ENCODE data around the gene EIF3I. TPM values are rescaled to one million over a fixed set of nuclear protein-coding genes. Genes with fewer than 3 reads are reported as not detected.

EIF3I gene
- polyA plus RNA-seq, 4 donors = 173 to 190 (median 177) TPM

- no peak for DNase-seq (ENCODE audit: low read depth in 4 of 4, low spot score in 3 of 4)
These were observed 24.4 kb upstream of the EIF3I start for GRCh38 chr1:32197837-32198236.

GRCh38 chr1:32198237-32199042 lies 23.8 kb upstream of the EIF3I start:
- DNase-seq (ENCODE audit: low read depth in 4 of 4, low spot score in 3 of 4) = no peak

GRCh38 chr1:32199043-32199716 lies 23.0 kb upstream of the EIF3I start:
- DNase-seq (ENCODE audit: low read depth in 4 of 4, low spot score in 3 of 4) = no peak

DNA sequence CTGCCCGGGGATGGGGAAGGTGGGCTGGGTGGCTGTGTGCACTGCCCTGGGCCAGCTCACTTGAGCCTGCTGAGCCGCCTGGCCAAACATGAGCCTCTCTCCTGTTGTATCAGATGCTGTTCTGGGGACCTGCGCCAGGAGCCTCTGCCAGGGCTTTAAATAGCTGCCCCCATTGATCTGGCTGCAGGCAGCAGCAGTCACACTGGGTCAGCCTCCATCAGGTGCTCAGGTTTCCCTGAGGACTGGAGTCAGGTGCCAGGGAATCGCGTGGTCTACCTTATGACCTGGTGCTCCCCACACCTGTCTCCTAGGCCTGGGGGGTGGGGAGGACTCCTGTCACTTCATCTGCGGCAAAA lies 22.5 kb upstream of the EIF3I start:
- no peak for DNase-seq (ENCODE audit: low read depth in 4 of 4, low spot score in 3 of 4)

GRCh38 chr1:32200226-32201010 lies 21.8 kb upstream of the EIF3I start, which contains the start of gene CCDC28B:
Gene CCDC28B, plus strand, starts transcription at chr1:32200595. Its CDS starts 1,341 bp downstream, at chr1:32201936.
- peak in 1 of 4 donors; percentile 59 for DNase-seq (ENCODE audit: low read depth in 4 of 4, low spot score in 3 of 4)

GRCh38 chr1:32201011-32201855 lies 21.0 kb upstream of the EIF3I start:
- DNase-seq (ENCODE audit: low read depth in 4 of 4, low spot score in 3 of 4) = no peak

DNA sequence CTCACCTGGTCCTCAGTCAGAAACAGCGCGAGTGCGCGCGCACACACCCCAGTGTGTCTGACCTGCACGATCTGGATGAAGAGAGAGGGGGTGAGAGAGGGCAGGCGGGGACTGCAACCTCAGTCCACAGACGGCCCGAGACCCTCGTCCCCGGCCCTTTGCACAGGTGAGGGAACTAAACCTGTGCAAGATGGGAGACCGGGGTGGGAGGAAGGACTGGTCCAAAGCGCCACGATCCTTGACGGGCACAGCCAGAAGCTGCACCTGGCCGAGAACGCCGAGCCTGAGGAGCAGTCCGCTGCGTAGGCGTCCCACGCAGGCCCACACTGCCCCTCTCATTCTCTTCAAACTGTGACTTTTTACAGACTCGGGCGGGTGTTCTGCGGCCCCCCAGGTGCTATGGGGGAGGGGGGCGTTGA lies 17.3 kb upstream of the EIF3I start:
- DNase-seq (ENCODE audit: low read depth in 4 of 4, low spot score in 3 of 4) = no peak

DNA sequence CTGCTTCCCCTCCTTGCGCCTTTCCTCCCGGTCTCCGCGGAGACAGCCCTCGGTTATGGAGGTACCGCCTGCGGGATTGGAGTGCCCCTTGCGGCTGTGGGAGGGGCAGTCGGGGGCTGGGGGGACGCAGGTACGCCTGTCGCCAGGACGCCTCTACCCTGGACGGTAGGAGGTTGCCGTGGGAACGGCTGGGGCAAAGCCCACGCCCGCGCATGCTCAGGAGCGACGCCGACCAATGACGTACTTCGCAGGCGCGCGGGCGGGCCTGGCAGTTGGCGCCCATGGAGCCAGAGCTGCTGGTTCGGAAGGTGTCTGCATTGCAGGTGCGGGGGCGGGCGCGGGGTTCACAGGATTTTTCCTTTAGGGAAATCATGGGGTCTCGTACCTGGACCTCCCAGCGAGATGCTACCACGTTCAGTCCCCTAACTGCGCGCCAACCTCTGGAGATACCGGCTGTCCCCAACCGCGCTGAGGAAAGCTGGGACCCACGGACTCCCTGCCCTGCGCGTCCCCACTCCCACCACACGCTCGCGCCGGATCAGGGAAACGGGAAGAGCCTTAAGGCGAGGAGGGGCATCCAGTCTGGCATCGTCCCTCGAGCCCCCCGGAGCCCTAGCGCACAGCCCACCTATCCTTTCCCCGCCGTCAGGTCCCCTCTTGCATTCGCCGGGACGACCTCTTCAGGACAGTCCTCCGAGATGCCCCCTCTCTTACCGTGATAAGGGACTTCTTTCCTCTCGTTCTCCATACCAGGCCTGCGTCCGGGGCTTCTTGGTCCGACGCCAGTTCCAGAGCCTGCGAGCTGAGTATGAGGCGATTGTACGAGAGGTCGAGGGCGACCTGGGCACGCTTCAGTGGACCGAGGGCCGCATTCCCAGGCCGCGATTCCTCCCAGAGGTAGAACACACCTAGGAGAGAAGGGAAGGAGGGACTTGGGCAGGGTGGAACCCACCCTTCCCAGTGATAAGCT lies 16.5 kb upstream of the EIF3I start, which contains the start of gene IQCC:
TSS of gene IQCC (plus strand) at position 271 of the 970 bp plus-strand sequence. CDS start at position 282, 11 bp downstream.
- DNase-seq (ENCODE audit: low read depth in 4 of 4, low spot score in 3 of 4) = peak; percentile 74 to 87 (median 82)

DNA sequence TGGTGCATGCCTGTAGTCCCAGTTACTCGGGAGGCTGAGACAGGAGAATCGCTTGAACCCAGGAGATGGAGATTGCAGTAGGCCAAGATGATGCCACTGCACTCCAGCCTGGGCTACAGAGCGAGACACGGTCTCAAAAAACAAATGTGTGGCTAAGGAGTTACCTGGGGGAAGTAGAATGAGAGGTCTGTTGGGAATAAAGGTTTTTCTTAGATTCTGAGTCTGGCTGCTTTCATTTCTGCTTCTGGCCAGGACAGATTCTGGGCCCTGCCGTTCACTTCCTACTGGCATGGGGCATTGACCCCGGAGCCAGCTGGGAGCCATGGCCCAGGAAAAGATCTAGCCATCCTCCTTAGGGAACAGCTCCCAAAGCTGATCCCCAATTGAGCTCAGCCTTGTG lies 13.7 kb upstream of the EIF3I start:
- no peak for DNase-seq (ENCODE audit: low read depth in 4 of 4, low spot score in 3 of 4)

DNA sequence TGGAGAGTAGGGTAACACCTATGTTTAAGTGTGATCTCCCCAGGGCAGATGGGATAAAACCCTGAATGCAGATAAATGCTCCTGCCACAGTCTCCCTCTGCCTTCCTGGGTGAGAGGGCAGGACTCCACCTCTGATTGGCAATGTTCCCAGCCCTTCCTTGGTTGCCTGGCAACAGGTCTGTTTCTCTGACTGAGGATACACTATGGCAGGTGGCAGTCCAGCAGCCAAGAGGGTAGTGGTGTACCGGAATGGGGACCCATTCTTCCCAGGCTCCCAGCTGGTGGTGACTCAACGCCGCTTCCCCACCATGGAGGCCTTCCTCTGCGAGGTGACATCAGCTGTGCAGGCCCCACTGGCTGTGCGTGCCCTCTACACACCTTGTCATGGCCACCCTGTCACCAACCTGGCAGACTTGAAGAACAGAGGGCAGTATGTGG lies 13.3 kb upstream of the EIF3I start, which contains the start of gene DCDC2B:
TSS of gene DCDC2B (plus strand) at position 199 of the 438 bp plus-strand sequence. CDS start at position 204, 5 bp downstream.
- DNase-seq (ENCODE audit: low read depth in 4 of 4, low spot score in 3 of 4) = no peak

DNA sequence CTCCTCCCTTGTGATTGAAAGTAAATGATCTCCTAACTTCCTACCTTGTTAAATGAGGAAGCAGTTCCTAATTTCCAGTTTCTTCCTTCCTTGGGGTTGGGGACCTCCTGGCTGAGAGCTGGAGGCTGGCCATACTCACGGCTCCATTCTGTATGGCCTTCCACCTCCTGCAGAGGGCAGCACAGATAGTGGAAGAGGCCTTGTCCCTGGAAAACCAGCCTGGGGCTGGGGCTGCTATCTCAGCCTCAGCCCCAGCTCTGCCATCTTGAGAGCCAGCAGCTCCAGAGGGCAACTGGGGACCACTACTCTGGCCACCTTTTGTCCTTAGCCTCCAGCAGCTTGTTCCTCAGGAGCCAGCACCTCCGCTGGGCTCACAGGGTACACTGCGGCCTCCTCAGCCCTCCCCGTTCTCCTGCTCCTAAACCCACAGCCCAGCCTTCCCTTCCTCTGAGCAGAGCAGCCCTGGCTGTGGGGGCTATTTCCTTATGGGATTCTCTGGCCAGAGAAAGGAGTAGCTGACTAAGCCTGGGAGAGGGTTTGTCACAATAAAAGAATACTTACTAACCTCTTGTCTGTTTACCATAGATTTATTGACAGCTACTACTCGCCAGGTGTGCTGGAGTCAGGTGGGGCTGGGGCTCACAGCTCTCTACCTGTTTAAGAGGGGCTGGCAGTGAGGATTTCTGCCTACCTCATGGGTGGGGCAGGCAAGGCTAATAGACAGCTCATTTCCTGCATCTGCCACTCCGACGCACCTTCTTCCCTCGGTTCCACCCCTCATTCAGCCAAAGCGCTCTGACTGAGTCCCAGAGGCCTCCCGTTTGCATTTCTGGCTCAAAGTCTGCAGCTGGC lies 6.4 kb upstream of the EIF3I start:
- no peak for DNase-seq (ENCODE audit: low read depth in 4 of 4, low spot score in 3 of 4)

DNA sequence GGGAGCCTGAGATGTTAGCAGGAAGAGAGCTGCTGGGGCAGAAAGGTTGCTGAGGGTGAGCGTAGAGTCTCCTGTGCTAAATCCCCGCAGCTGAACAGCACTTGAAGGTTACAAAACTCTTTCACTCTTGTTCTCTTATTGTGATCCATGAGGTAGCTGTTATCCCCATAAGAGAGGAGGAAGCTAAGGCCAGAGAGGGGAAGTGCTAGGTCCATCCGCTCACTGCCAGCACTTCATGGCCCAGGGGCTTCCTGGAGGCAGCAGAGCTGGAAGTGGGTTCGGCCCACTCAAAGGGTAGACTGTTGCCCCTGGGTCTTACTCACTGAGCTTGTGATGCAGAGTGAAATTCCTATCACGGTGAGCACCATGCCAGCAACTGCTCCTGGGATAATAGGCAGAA lies 5.6 kb upstream of the EIF3I start:
- DNase-seq (ENCODE audit: low read depth in 4 of 4, low spot score in 3 of 4) = no peak

DNA sequence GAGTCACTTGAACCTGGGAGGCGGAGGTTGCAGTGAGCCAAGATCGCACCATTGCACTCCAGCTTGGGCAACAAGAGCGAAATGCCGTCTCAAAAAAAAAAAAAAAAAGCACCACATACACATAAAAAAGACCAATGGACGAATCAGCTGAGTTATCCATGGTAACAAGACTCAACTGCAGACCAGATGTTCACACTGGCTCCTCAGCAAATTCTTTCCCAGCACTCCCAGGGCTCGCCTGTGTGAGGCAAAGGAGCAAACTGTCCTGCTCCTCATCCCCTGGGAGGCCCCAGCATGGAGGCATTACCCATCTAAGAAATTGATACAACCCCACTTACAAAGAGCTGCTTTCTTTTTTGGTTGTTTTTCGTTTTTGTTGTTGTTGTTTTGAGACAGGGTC lies 3.2 kb upstream of the EIF3I start:
- DNase-seq (ENCODE audit: low read depth in 4 of 4, low spot score in 3 of 4) = no peak

- DNase-seq (ENCODE audit: low read depth in 4 of 4, low spot score in 3 of 4) = no peak
These were observed 1.2 kb upstream of the EIF3I start for GRCh38 chr1:32220746-32221580.

- DNase-seq (ENCODE audit: low read depth in 4 of 4, low spot score in 3 of 4) = no peak
These were observed 627 bp upstream of the EIF3I start for GRCh38 chr1:32221581-32221979.

GRCh38 chr1:32223683-32224082 lies 1.5 kb downstream of the EIF3I start:
- no peak for DNase-seq (ENCODE audit: low read depth in 4 of 4, low spot score in 3 of 4)

DNA sequence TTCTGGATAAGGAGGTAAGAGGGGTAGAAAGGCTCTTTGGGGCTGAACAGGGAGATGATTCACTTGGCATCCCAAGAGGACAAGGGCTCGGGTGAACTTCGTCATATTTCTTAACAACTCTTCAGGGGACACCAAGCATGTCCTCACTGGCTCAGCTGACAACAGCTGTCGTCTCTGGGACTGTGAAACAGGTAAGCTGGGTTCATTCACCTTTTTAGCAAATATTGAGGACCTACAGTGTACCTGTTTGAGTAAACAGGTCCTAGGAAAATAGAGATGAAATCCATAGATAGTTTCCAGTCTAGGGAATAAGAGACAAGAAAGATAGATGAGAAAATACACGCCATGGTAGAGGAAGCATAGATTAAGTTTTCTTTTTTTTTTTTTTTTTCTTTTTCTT lies 2.1 kb downstream of the EIF3I start:
- no peak for DNase-seq (ENCODE audit: low read depth in 4 of 4, low spot score in 3 of 4)

All from right renal pelvis (tissue), 4 donors.